HG03196 (cell line): Measurements from ENCODE around the gene NPLOC4.

Experiments
- ATAC-seq: cut with Tn5 transposase; IDR thresholded peaks from one replicate; pipeline ENCODE4 v1.9.1; 2021; ENCODE audit not compliant: unreplicated experiment

The NPLOC4 gene

DNA sequence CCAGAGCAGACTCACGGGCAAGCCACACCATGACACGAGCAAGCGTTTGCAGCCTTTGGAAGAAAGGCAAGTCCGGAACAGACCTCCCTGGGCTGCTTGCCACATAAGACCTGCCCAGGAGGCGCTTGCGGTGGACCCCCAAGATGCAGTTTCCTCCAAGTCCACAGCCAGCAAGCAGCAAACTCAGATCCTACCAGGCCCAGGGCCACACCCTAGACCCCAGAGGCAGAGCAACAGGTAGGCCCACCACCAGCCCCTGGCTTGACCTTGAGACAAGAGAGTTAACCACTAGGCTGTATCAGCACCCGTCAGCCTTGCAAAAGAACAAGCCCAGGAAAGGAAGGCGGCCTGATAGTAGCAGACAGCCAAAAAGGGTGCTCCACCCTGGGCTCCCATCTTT, 87.1 kb downstream of the NPLOC4 start:
- no peak for ATAC-seq

DNA sequence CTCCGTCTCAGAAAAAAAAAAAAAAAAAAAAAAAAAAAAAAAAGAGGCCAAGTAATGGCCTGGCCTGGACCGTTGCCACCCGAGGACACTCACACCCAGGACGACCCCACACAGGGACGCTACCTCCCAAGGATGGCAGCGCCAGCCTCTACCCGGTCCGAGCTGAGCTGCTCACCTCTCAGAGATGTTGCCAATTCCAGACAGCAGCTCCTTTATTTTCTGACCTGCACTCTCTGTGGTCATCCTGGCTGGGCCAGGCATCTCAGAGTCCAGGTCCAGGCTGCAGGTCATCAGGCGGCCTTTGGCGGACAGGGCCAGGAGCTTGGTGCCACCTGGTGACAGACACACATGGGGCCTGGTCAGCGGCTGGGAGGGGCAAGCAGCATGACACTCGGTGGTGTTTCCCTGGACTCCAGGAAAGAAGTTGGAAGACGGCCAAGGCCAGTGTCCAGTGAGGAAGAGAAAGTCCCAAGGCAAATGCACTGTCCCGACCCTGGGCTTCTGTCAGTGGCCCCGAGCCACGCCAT, 87.8 kb downstream of the NPLOC4 start:
- no peak for ATAC-seq

DNA sequence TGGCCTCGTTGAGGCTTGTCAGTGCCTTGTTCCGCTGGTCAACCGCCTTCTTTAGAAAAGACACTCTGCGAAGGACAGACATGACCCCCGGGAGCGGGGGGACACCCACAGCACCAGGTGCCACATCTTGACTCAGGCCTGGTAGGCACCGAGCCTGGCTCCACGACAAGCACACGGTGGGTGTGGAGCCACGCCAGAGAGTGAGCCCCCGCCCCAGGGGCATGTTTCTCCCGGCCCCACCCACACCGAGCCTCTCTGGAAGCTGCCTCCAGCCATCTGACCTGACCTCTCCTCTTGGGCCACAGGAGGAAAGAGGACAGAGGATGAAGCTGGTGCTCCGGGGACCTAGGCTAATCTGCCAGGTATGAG, 89.3 kb downstream of the NPLOC4 start:
- ATAC-seq, result no peak

DNA sequence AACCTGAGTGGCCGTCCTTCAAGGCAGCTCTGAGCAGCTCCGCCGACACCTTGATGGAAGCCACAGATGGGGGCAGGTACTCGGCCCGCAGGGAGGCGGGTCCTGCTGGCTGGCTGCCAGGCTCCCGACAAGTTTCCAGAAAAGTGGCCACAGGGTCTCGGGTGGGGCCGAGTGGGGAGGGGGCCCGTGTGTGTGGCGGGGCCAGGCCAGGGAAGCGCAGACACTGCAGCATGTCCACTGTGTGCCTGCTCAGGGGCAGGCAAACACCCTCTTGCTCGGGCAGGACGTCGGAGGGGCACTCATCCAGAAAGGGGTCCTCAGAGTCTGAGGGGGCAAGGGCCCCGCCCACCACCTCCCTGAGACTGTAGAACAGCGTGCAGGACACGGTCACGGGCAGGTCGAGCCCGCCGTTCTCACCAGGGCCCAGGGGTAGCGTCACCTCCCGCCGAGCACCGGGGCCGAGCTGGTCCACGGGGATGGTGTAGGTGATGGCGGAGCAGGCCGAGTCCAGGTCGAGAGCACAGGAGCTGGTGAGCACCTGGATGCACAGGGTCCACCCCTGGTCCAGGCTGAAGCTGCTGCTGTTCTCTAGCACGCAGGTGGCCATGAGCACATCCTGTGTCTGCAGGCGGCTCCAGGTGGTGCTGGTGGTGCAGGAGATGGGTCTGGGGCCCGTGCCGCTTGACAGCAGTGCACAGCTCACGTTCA, 89.9 kb downstream of the NPLOC4 start:
- no peak for ATAC-seq

DNA sequence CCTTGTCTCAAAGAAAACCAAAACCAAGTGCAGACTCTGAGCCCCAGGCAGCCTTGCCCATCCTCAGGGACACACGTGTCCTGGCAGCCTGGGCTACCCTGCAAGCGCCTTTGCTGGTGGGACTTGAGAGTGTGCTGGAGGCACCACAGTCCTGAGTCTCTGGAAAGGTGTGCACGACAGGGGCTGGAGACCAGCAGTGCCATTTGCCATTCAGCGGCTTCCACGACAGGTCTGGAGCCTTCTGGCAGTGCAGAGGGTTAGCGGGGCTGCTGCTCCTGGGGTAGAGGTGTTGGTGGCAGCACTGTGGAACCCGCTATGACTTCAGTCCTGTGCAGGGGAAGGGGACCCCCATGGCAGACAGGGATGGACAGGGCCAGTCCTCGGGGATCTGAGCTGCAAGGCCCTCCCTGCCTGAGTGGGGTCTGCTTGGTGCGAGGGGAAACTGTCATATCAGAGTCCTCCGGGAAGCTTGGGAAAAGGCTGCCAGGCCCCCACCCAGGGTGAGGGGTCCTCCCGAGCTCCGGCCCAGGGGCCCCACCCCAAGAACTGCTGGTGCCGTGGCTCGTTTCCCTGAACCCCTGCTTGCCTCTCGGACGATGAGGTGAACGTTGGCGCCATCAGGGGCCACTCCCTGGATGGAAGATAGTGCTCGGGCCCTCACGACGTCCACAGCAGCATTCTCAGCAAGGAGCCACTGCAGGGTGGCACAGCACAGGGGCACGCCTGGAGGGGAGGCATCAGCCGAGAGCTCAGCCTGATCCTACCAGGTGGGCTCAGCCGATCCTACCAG, 91.6 kb downstream of the NPLOC4 start:
- no peak for ATAC-seq

DNA sequence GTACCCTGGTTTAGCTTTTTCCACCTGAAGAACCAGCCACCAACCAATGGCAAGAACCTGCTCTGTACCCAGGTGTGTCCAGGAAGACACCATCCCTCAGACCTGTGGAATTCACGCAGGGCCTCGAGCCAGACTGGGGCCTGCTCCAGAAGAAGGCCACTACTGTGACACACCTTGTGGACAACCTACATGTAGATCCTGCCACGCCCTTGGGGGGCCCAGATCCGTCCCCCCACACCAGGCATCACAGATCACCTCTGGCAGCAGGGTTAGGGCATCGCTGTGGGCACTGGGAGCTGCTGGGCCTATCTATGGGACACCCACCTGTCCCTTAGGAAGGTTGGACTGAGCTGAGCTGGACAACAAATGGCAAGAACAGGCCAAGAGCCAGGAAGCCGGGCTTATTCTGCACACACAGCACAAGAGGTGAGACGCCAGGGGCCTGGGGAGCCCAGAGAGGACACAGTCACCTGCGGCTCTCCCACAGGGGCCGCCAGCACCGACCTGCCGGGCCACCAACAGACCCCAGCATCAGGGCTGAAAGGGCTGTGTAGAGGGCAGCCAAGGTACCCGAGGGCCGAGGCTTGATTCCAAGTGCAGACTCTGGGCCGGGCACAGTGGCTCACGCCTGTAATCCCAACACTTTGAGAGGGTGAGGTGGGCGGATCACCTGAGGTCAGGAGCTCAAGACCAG, 92.5 kb downstream of the NPLOC4 start:
- no peak for ATAC-seq

DNA sequence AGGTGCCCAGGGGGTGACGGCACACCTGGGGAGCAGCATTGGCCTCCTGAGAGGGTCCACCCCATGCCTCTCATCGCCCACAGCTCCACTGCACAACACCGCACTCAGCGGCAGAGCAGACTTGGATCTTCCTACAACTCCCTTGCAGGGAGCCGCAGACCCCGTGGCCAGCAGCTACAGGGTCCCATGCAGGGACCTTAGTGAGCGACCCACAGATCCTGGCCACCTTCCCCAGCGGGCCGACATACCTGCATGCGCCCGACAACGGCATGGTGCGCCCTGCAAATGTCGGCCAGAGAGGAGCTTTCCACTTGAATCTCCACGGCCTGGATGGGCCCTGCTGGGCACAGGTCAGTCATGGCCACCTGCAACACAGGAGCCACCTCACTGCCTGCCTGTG, 93.2 kb downstream of the NPLOC4 start:
- no peak for ATAC-seq

DNA sequence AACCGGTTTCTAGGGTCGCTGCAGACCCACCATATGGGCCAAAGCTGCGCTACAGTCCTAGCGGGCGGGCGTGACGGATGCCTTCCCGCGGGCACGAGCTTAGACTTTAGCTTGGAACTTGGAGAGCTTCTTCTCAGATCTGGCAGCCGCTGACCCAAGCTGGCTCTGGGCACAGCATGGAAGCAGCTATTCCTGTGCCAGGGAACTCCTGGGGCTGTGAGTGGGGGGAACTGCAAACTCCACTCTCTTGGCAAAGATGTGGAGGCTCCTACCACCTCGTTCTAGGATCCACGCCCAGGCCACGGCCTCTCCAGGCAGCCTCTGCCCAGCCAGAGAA, 93.6 kb downstream of the NPLOC4 start:
- no peak for ATAC-seq

DNA sequence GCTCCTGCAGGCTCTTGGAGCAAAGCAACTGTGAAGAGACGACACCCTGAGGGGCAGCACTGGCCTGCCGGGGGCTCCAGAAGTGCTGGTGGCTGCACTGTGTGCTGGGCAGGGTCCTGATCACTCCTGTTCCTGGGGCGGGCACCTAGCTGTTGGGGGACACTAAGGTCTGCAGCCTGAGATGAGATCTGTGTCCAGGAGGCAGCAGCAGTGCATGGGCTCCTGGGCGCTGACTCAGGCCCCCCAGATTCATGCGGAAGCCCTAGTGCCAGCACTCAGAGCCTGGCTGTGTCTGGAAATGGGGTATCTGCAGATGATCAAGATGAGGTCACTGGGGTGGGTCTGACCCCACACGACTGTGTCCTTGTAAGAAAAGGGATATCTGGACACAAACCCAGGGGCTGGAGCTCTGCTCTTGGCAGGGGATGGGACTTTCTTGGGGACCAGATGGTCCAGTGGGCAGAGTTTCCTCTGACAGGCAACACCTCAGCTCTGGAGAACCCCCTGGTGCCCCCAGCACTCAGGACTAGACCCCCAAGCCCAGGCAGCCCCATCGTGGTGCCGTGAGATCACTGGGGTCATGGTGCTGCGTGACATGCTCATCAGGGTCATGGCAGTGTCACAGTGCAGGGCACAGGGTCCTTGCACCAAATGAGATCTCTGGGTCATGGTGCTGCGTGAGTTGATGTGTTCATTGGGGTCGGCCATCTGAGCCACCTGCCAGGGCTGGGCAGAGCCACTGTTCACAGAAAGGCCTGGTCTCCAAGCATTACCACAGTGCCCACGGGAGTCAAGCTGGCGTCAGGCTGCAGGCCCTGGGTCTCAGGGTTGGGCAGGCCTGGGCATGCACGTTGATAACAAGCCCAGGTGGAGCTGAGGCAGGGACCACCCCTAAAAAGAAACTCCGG, 94.2 kb downstream of the NPLOC4 start:
- no peak for ATAC-seq

DNA sequence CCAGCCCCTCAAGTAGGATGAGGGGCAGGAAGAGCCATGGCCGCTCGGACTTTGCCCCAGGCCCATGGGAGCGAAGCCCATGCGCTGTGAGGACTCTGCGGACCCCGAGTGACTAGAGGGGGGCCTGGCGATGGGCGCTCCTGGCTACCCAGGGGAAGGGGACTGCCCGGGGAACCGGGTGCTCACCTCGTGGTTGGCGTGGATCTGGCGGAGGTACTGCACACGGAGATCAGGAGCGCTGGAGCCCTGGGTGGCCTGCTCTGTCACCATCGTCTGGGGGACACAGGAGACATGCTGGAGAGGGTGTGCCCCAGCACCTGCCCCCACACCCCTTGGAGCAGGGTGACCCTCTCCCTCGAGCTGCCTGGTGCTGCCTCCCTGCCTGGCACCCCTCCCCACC, 95.8 kb downstream of the NPLOC4 start:
- no peak for ATAC-seq

DNA sequence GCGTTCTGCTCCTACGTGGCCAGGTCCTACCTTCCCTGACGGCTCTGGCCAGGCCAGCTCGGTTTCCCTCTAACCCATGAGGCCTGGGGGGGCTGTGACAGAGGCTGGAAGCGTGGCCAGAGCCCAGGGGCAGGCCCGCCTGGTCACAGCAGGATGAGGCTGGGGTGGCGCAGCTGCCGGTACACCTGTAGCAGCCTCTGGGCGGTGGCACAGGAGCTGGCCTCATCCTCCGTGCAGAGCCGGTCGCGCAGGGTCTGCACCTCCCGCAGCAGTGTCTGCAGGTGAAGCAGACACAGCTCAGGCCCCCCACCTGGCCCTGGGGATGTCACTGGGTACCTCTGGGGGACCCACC, 96.3 kb downstream of the NPLOC4 start:
- ATAC-seq, result no peak

DNA sequence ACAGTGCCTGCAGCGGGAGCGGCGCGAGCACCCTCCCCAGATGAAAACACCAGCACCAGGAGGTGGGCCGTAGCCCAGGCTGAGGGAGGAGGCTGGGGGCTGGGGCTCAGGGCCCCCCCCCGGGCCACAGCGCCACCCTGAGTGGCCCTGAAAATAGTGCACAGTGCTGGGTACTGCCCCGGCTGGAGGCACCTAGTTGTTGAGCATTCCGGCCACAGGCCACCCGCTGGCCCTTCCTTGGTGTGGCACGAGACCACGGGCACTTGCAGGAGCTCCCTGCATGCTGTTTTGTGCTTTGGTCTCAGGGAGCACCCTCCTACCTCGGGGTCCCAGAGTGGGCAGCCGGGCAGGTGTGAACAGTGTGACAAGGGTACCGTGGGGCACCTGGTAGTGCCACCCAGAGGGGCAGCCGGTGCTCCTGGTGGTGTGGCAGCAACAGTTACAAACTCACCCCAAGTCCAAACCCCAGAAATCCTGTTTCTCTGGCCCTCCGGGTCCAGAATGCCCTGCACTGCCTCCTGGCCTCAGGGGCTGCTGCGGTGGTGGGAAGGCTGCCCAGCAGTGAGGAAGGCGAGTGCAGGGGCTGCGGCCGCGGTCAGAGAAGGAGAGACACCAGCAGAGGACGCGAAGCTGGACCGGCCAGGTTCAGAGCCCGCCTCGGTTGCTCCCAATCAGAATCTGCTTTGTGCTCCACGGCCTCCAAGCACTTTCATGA, 96.8 kb downstream of the NPLOC4 start:
- ATAC-seq, result no peak

DNA sequence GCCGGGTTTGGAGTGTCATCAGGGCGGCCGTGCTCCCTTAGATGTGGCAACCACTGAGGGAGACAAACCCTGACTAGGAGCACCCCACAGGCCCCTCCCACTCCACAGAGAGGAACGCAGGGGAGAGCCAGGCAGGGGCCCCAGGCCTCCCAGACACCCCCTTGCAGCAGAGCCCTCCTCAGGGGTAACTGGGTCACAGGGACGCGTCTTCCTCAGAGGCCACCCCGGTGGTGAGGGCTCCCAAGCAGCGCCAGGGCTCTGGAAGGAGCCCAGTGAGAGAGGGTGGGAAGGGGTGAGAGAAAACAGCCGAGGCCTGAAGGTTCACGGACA, 97.4 kb downstream of the NPLOC4 start:
- no peak for ATAC-seq

DNA sequence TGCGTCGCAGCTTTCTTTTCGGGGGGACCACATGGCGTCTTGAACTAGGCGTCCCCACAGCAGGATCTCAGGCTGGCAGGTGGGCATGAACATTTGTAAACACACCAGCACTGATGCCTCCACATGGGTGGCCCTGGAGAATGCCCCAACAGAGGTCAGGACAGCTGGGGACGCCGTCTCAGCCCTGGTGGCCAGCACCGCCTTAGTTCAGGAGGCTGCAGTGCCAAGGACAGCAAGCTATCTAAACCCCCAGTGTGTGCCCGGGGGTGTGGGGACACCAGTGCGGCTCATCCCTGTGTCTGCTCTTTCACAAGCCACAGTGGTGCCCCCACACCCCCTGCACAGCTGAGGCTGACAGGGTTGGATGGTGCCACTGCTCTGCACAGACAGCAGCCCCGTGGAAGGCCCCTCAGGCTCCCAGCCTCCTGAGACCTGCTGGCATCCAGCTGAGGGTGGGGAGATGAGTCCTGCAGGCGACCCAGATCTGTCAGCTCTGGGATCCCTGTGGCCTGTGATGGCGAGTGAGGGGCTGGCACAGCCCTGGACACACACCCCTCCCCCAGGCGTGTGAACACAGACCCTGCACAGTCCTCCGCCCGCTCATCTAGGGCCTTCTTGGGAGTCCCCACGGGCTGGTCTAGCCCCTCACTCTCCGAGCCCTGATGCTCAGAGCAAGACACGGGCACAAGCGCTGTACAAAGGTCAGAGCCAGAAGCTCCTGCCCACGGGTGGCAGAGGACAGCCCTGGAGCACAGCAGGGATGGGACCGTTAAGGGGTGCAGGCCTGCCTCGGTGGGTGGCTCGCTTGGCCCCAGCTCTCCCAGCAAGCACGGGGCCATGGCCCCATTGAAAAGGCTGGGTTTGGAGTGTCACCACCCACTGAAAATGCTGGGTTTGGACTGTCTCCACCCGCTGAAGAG, 98.0 kb downstream of the NPLOC4 start:
- ATAC-seq, result no peak

DNA sequence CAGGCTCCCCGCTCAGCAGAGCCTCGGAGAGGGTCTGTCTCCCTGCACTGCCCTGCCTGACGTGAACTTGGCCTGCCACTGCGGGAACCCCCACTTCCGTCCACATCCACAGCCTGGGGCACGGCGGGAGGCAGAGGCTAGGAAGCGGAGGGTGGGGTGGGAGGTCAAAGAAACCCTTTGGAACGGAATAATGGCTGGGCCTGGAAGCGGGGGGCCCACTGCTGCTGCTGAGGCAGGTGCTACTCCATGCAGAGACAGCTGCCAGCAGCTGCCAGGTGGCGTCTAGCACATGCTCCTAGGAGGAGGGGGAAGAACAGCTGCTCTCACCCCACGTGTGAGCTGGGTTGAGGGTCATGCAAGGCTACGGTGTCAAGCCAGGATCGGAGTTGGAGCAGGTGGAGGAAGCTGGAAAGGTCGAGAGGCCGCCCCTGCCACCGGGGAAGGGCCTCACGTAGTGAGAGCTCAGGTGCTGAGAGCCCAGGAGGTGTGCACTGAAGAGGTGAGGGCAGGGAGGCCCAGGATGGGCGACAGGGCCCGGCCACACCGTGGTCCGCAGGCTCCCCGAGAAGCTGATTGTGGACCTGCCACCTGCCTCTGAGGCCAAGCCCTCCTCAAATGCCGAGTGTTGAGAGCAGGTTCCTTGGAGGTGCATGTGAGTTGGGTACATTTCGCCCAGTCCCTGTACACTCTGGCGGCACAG, 98.9 kb downstream of the NPLOC4 start:
- ATAC-seq, result no peak

DNA sequence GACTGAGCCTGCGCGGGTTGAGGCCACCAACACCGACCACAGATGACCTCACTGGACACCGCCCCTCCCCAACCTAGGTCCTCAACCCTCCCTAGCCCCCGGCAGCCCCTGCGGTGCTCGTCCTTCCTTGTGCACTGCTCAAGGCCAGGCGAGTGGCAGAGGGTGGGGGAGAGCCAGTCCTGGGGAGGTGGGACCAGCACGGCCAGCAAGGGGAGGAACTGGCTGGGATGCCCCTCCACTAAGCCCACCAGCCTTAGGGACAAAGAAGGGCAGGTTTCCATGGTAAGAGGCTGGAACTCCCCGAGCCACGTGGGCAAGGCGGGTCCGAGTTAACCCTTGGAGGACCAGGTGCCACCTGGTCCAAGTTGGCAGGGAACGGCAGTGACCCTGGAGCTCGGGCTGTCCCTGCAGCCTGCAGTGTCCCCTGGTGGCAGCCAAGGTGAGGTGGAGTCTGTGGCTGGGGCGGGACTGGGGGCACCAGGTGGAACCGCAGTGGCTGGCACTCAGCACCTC, 99.5 kb downstream of the NPLOC4 start:
- no peak for ATAC-seq

DNA sequence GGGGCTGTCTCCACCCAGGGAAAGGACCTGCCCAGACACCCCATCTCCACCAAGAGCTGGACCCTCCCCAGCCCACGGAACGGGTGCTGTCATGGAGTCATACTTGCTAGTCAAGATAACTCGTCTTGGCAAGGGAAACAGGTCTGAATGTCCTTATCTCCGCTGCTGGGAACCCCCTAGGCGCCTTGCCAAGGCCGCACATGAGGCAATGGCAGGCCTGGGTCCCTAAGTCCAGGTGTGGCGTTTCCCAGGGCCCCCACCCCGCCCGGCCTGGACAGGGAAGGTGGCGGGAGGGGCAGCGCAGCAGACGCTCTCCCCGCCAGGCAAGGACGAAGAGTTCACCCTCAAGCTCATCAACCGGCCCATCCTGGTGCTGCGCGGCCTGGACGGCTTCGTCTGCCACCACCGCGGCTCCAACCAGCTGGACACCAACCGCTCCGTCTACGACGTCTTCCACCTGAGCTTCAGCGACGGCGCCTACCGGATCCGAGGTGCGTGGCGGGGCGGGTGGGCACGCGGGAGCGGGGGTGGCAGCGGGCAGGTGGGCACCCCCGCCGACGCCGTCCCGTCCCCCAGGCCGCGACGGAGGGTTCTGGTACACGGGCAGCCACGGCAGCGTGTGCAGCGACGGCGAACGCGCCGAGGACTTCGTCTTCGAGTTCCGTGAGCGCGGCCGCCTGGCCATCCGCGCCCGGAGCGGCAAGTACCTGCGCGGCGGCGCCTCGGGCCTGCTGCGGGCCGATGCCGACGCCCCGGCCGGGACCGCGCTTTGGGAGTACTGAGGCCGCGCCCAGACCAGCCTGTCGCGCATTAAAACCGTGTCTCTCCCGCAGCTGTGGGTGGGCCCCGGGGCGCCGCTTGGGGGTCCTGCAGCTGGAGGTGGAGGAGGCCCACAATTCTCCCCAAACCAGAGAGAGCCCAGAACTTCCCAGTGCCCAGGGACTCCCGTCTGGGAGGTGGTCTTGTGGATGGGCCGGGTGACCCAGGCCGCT, 100.3 kb downstream of the NPLOC4 start:
- ATAC-seq, result no peak
